HG03432 (cell line): Measurements from ENCODE around the gene MIA.
"Not testable (repeated sequence)": the region's sequence is repeated elsewhere in the genome, so short reads cannot be mapped to it uniquely, and the experiment has no call there.

Experiments
- ATAC-seq: cut with Tn5 transposase; IDR thresholded peaks from one replicate; pipeline ENCODE4 v1.9.1; 2021; ENCODE audit warnings: mild to moderate bottlenecking, moderate library complexity; ENCODE audit not compliant: unreplicated experiment

The MIA gene

GRCh38 chr19:40750058-40750873 is 25.1 kb upstream of the MIA start, which contains the start of gene ACTMAP:
ACTMAP (minus strand) TSS chr19:40750477; CDS start chr19:40749803, 674 bp downstream.
- ATAC-seq: peak; percentile 80

GRCh38 chr19:40750874-40751537 is 24.3 kb upstream of the MIA start, which contains the start of gene SNRPA:
SNRPA (plus strand) TSS chr19:40751203; CDS start chr19:40751409, 206 bp downstream.
- peak; percentile 63 for ATAC-seq

GRCh38 chr19:40752257-40752781 is 23.0 kb upstream of the MIA start:
- no peak for ATAC-seq

GRCh38 chr19:40754611-40755247 is 20.6 kb upstream of the MIA start:
- no peak for ATAC-seq

GRCh38 chr19:40755248-40755624 is 20.1 kb upstream of the MIA start:
- no peak for ATAC-seq

- no peak for ATAC-seq
Measured at GRCh38 chr19:40755791-40756190, 19.5 kb upstream of the MIA start.

GRCh38 chr19:40756502-40757110 is 18.7 kb upstream of the MIA start:
- no peak for ATAC-seq

- ATAC-seq: no peak
Measured at GRCh38 chr19:40758491-40758890, 16.8 kb upstream of the MIA start.

GRCh38 chr19:40759352-40759751 is 16.0 kb upstream of the MIA start:
- no peak for ATAC-seq

- no peak for ATAC-seq
Measured at GRCh38 chr19:40762754-40763470, 12.4 kb upstream of the MIA start.

GRCh38 chr19:40763526-40763925 is 11.8 kb upstream of the MIA start:
- ATAC-seq: no peak

- no peak for ATAC-seq
Measured at GRCh38 chr19:40763963-40764362, 11.4 kb upstream of the MIA start.

- ATAC-seq: not testable (repeated sequence)
Measured at GRCh38 chr19:40766385-40766784, 8.9 kb upstream of the MIA start.

GRCh38 chr19:40768869-40769268 is 6.5 kb upstream of the MIA start:
- ATAC-seq: no peak

GRCh38 chr19:40771101-40771862 is 4.0 kb upstream of the MIA start:
- ATAC-seq: not testable (repeated sequence)

- no peak for ATAC-seq
Measured at GRCh38 chr19:40775632-40776022, 306 bp downstream of the MIA start.

- ATAC-seq: no peak
Measured at GRCh38 chr19:40776364-40776763, 1.0 kb downstream of the MIA start.

- peak; percentile 61 for ATAC-seq
Measured at GRCh38 chr19:40776932-40777644, 1.8 kb downstream of the MIA start.

- ATAC-seq: no peak
Measured at GRCh38 chr19:40777645-40777936, 2.3 kb downstream of the MIA start.
